GM13976 (cell line): Measurements from ENCODE around the gene SCUBE2.
"Not testable (repeated sequence)": the region's sequence is repeated elsewhere in the genome, so short reads cannot be mapped to it uniquely, and the experiment has no call there.

Experiments used
- DNase-seq: peaks from one replicate; pipeline ENCODE4 v3.0.0; 2012; ENCODE audit warnings: low spot score
- in situ Hi-C: fragments of 300-500 bp; cut with MboI; formaldehyde crosslinking; loops from one replicate; pipeline ENCODE4 v1.12.0; 2022; ENCODE audit warnings: low sequenced_read_pairs, mixed read lengths, inconsistent platforms; ENCODE audit not compliant: unreplicated experiment
- TF ChIP-seq, protein P1 (sequence below): IDR thresholded peaks from 2 replicates; pipeline ENCODE4 v1.5.1; 2012; ENCODE audit warnings: borderline replicate concordance, mild to moderate bottlenecking; ENCODE audit not compliant: insufficient read depth; ENCODE audit errors: extremely low read depth, missing control alignments, control extremely low read depth

The SCUBE2 gene

DNA sequence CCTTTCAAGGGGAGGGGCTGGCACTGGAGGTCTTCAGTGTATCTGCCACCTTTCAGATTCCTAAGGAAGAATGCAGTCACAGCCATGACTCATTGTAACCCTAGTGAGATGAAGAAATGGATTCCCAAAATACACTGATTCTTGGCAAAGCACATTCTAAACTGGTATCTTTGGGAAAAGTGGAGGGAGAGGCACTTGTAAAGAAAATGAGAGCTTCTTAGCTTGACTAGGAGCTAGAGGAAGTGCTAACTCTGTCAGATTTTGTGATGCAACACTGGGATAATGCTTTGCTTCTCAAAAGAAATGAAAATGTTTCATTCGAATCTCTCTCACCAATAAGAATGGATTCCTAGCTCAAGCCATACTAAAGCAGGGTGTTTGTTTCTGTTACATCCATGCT, 101.9 kb downstream of the SCUBE2 start:
- TF ChIP-seq, protein P1, sequence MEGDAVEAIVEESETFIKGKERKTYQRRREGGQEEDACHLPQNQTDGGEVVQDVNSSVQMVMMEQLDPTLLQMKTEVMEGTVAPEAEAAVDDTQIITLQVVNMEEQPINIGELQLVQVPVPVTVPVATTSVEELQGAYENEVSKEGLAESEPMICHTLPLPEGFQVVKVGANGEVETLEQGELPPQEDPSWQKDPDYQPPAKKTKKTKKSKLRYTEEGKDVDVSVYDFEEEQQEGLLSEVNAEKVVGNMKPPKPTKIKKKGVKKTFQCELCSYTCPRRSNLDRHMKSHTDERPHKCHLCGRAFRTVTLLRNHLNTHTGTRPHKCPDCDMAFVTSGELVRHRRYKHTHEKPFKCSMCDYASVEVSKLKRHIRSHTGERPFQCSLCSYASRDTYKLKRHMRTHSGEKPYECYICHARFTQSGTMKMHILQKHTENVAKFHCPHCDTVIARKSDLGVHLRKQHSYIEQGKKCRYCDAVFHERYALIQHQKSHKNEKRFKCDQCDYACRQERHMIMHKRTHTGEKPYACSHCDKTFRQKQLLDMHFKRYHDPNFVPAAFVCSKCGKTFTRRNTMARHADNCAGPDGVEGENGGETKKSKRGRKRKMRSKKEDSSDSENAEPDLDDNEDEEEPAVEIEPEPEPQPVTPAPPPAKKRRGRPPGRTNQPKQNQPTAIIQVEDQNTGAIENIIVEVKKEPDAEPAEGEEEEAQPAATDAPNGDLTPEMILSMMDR = no peak
- DNase-seq = no peak

DNA sequence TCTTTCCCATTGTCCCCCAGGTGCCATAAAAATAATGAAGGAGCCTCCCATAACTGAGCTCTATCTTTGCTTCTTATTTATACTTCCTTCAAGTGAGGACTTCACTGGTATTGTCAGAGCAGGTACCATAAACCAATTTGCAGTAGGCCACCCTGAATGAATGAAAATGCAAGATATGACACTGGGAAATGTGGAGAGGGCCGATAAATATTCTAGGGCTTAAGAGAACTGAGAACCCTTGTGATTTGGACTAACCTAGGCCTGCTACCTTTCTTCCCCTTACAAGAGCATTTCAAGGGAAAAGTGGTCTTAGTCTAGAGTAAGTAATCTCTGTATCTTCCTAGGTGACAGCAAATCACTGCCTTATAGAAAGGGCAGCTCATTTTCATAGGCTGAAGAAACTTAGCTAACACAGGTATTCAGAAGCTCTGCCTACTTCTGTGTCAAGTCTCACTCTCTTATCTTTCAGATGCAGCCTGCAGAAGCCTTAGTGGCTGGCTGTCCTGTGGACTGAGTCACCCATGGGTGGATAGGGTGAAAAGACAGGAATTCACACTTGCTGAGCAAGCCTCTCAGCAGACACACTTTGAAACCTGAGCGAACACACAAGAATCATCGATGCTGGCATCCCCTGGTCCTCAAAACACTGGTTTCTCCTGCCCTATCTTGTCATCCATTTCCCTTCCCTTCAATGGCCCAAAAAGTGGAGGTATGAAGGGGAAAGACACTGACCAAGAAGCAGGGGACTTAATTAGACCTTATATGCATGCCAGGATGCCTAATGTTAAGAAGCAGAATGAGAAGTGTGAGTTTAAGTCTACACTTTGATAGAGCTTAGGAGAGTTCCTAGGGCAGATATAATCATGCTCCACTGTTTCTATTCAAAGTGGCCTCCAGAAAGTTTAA, 102.8 kb downstream of the SCUBE2 start:
- in situ Hi-C loops = no loop called here
- DNase-seq = no peak
- TF ChIP-seq, protein P1 = no peak

More for the DNA sequence above, 101.9 kb downstream of the SCUBE2 start:
- in situ Hi-C loops = no loop called here

DNA sequence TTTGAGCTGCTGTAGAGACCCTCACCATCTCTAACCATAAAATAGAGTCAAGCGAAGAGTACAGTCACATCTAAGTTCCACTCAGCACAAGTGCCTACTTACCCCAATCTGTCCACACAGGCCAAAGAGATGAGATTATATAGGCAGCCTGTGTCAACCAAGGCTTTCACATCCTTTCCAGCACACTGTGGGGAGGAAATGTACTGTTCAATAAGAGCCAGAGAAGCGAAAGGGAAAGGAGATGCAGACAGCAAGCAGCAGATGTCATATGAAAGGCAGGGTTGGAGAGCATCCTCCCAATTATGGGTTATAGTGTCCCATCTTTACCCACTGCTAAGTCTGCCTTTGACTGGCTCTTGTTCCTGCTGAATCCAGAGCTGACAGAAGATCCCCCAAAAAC, 104.0 kb downstream of the SCUBE2 start:
- TF ChIP-seq, protein P1 = no peak
- DNase-seq = no peak
- in situ Hi-C loops = no loop called here

DNA sequence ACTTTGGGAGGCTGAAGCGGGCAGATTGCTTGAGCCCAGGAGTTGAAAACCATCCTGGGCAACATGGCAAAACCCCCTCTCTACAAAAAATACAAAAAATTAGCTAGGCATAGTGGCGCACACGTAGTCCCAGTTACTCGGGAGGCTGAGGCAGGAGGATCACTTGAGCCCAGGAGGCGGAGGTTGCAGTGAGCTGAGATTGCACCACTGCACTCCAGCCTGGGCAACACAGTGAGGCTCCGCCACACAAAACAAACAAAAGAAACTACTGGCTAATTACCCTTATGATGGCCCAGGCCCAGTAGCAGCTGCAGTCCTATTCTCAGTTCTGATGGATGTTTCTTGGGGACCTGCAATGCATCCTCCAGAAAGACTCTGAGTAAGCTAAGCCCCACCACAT, 104.6 kb downstream of the SCUBE2 start:
- in situ Hi-C loops, DNase-seq: not testable (repeated sequence)

DNA sequence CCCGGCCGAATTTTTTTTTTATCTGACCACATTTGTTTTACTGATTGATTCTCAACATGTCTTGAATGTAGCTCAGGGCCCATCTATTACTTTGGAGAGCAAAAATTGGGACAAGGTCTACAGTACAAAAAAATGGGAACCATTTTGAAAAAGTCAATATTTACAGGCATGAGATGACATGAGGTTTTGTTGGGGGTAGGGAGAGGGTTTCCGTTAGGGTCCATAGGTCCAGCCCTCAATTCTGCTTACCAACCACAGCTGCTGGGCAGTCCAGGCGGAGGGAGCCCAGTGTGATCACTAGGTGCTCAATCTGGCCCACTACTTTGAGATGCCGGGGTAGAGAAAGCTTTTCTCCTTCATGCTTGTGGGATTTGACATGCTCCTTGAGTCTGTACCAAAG, 105.9 kb downstream of the SCUBE2 start:
- DNase-seq = no peak
- in situ Hi-C loops = no loop called here
- TF ChIP-seq, protein P1 = no peak

DNA sequence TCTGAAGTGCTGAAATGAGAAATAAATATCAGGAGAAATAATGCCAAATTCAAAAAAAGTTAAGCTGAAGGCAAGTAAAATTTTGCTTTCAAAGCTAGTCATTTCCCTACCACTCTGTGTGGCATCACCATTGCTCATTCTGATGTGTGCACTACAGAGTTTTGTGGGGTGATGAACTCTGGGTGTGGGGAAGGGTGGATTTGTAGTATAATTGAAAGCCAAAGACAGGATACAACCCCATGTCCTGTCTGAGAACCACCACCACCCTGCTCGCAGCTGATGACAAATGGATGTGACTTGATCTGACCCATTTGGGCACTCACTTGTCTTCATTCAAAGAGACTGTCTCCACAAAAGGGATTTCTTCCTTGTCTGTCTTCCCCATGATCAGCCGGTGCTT, 107.8 kb downstream of the SCUBE2 start:
- in situ Hi-C loops = no loop called here
- DNase-seq = no peak
- TF ChIP-seq, protein P1 = no peak

DNA sequence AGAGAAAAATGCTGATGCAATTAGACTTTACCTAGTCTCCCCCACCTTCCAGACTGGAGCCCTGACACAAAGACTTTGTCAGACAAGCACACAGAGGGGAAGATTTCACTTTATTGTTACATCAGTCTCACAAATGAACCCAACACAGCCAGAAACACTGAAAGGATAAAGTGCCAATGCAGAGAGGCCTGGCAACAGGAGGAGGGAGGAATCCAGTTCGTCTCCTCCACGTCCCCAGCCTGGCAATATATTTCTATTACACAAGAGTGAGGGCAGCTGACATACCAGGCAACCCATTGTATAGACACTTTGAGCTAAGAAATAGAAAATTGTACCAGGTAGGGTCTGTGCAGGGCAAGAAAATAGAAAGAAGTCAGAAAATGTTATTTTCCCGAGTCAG, 110.9 kb downstream of the SCUBE2 start:
- no peak for DNase-seq
- in situ Hi-C loops = no loop called here
- TF ChIP-seq, protein P1 = no peak

DNA sequence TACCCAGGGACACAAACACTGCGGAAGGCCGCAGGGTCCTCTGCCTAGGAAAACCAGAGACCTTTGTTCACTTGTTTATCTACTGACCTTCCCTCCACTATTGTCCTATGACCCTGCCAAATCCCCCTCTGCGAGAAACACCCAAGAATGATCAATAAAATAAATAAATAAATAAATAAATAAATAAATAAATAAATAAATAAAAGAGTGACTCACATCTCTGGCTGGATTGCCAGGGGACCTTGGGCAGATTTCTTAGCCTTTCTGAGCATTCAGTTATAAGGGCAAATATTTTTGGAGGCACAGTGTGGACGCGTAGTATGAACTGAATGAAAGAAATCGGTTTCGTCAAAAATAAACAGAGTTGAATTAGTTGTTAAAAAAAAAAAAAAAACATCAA, 112.0 kb downstream of the SCUBE2 start:
- DNase-seq, in situ Hi-C loops: not testable (repeated sequence)
